Measurements from ENCODE around the gene SLC29A4.
"Not testable (repeated sequence)": the region's sequence is repeated elsewhere in the genome, so short reads cannot be mapped to it uniquely, and the experiment has no call there.

Gene SLC29A4

GRCh38 chr7:5275510-5275909 lies 7.2 kb upstream of the SLC29A4 start:
- DNase-seq, result not testable (repeated sequence)

DNA sequence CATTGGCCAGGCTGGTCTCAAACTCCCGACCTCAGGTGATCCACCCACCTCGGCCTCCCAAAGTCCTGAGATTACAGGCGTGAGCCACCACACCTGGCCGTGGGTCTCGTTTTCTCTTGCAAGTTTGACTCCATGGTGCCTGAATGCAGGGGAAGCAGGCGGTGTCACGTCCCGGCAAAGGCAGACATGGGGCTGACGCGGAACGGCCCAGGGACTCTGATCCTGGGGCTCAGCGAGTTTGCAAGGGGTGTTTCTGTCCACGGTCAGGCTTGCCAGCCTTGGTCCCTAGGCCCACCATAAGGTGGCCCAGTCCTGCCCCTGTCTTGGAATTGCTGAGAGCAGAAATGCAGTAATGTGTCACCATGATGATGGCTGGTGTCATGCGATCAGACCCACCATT lies 6.6 kb upstream of the SLC29A4 start:
- DNase-seq, result not testable (repeated sequence)

GRCh38 chr7:5276611-5277010 lies 6.1 kb upstream of the SLC29A4 start:
- DNase-seq, result no peak

- DNase-seq, result no peak
Measured at GRCh38 chr7:5278766-5279165, 4.0 kb upstream of the SLC29A4 start.

- DNase-seq, result no peak
Measured at GRCh38 chr7:5279734-5280133, 3.0 kb upstream of the SLC29A4 start.

DNA sequence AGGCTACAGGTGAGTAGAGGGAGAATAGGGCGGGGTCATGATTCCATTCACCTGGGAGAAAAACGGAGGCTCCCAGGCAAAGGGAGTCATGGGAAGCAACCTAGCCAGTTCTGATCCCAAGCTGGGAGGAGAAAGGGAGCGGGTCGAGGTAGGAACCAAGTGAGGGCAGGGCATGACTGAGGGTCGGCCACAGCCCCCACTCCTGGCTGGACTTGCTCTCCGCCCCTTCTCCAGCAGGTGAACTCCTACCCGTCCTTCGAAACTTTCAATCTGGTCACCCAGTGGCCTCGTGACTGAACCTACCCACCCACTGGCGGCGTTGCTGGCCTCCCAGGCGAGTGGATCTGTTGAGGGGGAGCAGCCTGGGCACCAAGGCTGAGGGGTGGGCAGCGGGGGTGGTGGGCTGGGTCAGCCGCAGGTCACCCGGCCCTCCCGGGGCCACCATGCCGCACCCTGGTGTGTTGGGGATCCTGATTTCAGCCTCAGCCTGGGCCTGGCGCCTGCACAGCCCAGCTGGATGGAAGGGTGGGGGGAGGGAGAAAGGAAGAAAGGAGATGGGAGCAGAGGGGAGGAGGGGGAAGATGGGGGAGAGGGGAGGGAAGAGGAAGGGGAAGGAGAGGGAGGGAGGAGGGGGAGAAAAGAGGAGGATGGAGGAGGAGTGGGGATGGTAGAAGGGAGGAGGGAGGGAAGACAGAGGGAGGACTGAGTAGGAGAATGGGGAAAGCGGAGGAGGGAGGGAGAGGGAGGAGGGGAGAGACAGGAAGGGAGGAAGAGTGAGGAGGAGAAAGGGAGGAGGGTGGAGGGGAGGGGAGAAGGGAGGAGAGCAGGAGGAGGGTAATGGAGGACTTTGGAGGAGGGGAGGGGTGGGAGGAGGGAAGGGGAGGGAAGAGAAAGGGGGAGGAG lies 894 bp upstream of the SLC29A4 start:
- DNase-seq, result not testable (repeated sequence)

- DNase-seq, result no peak
Measured at GRCh38 chr7:5283421-5284303, 919 bp downstream of the SLC29A4 start.

- no peak for DNase-seq
Measured at GRCh38 chr7:5284304-5285281, 1.9 kb downstream of the SLC29A4 start.

GRCh38 chr7:5286933-5287332 lies 4.2 kb downstream of the SLC29A4 start:
- no peak for DNase-seq

DNA sequence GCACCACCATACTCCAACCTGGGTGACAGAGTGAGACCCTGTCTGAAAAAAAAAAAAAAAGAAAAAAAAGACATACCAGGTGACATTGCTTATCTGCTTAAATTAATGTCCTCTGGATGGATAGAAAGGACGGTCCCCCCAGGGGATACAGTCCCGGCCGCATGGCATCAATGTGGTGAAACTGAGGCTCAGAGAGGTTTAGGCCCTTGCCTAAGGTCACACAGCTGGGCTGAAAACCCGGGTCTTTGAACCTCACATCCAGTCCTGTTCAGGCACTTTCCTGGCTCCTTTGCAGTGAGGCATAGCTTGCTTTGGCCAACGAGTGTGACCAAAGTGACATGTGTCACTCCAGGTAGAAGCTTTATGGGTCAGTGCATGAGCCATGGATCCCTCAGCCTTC lies 4.6 kb downstream of the SLC29A4 start:
- DNase-seq, result not testable (repeated sequence)

GRCh38 chr7:5287802-5288201 lies 5.1 kb downstream of the SLC29A4 start:
- DNase-seq, result no peak

DNA sequence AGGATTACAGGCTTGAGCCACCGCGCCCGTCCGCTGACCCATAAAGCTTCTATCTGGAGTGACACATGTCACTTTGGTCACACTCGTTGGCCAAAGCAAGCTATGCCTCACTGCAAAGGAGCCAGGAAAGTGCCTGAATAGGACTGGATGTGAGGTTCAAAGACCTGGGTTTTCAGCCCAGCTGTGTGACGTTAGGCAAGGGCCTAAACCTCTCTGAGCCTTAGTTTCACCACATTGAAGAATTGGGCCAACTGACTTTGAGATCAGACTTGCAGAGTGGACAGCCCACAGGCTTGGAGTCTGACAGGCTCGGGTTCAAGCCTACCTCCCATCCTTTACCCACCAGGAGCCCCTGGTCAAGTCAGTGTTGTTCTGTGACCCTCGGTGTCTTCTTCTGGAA lies 5.8 kb downstream of the SLC29A4 start:
- not testable (repeated sequence) for DNase-seq

GRCh38 chr7:5289355-5289754 lies 6.6 kb downstream of the SLC29A4 start:
- no peak for DNase-seq

DNA sequence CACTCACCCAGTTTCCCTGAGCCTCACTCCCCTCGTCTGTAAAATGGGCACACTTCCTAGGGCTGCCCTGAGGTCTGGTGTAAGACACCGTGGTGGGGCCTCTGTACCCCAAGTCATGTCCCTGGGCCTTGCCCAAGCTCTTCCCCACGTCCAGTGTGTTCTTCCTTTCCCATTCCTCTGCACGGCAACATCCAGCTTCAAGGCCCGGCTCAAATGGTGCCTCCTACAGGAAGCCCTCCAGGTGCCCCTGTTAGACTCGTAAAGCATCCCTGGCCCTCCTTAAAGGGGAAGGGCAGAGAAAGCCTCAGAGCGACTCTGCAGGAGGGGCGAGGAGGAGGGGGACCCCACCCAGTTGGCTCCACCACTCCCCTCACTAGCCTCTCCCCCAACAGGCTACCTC lies 8.6 kb downstream of the SLC29A4 start:
- DNase-seq, result no peak

- DNase-seq, result not testable (repeated sequence)
Measured at GRCh38 chr7:5291711-5292335, 9.1 kb downstream of the SLC29A4 start.

DNA sequence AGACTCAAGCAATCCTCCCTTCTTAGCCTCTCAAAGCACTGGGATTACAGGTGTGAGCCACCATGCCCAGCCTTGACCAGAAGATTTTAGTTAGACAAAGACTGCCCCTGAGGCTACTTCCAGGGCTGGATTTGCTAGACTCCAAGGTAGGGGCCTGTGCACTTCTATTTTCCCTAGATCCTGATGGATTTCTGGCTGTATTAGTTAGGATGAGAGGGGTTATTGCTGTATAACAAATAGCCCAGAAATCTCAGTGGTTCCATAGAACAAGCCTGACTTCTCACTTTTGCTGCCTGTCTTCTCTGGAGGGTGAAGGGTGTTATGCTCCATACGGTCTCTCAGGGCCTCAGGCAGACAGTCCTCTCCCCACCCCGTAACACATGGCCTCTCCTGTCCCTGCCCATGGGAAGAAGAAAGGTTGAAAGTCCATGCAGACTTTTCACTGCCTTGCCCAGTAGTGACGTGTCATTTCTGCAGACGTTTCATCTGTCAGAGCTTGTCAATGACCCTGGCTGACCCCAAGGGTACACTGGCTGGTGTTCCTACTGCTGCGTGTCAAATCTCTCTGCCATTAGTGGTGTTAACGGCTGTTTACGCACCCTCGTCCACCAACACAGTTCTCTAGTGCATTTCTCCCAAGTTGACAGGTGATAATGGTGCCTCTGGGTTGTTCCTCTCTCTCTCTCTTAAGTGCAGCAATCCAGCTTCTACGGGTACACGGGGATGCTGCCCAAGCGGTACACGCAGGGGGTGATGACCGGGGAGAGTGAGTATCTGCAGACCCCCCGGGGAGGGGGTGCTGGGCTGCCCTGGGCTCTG lies 11.6 kb downstream of the SLC29A4 start:
- no peak for DNase-seq

DNA sequence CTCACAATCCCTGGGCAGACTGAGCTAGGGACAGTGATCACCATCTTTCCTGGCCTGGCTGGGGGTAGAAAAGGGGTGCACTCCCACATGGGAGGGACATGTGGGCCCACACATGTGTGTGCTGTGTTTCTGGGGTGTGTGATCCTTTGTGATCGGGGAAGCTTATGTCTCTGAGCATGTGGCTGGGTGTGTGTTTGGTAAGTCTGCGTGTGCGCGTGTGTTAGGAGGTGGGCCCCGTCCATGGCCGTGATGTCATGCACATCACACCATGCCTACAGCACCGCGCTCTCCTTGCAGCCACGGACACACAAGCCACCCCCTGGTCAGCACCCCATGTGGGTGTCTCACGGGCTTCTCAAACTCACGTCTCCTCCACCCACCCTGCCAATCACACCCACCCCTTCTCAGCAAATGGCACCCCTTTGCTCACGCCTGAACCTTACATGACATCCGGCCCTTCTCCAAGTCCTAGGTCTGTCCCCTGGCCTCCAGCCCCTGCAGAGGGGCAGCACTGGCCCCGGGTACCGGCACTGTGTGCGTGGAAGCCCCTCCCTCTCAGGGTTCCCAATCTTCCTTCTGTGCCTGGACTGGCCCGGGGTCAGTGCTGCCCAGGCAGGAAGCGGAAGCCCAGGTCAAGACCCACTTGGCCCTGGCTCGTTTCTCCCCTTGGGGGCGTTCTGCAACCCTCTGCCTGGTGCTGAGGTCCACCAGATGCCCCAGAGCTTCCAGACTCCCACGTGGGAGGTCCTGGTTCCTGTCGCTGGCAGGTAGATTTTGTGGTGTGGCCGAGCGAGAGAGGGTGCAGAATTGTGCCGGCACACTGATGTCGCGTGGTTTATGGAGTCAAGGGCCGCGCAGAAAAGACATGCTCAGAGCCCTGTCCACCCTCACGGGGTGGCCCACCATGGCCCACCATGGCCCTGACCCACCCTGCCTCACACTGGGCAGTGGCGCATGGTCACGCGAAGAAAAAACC lies 12.6 kb downstream of the SLC29A4 start:
- DNase-seq, result no peak

DNA sequence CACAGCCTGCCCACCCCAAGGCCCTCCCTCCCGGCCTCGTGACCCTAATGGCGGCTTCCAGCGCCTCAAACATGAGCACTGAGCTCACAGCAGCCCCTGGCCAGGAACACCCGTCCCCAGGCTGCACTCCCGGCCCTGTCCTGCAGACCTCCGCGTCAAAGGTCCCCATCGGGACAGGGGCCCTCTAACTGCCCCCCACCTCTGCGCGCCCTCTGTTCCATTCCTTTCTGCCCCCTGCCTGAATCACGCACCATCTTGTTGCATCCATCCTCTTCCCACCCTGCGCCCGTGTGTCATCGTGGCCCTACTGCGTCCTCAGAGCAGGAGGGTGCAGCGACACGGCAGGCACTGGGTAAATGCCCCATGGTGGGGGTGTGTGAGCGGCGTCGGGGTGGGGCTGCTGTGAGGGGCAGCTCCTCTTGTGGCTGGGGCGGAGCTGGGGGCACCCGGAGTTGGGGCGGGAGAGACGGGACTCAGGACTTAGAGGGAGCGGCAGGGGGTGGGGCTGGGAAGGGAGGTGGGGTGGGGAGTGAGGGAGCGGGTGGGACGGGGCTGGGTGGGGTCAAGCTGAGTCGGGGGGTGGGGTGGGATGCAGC lies 13.4 kb downstream of the SLC29A4 start:
- no peak for DNase-seq

DNA sequence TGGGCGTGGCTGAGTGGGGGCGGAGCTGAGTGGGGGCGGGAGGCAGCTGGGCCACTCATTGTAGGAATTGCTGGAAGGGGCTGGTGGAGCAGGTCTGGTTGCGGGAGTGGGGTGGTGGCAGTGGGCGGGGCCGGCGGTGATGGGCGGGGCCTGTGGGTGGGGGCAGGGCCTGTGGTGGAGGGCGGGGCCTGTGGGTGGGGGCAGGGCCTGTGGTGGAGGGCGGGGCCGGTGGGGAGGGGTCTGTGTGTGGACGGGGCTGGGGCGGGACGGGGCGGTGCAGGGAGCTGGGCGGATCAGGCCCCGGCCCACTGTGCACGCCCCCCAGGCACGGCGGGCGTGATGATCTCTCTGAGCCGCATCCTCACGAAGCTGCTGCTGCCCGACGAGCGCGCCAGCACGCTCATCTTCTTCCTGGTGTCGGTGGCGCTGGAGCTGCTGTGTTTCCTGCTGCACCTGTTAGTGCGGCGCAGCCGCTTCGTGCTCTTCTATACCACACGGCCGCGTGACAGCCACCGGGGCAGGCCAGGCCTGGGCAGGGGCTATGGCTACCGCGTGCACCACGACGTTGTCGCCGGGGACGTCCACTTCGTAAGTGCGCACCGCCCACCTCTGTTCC lies 14.0 kb downstream of the SLC29A4 start:
- DNase-seq, result no peak

Measured in NCI-H1417 treated with DMSO at 0.1 percent for 48 hours (cell line).